NCI-H2196 treated with DMSO at 0.1 percent for 48 hours (cell line): ENCODE results near the gene OR52K1.

Source experiments
- DNase-seq: peaks from one replicate; lab custom pipeline; 2025; ENCODE audit not compliant: unreplicated experiment; lab: John Stamatoyannopoulos, UW

OR52K1 gene

DNA sequence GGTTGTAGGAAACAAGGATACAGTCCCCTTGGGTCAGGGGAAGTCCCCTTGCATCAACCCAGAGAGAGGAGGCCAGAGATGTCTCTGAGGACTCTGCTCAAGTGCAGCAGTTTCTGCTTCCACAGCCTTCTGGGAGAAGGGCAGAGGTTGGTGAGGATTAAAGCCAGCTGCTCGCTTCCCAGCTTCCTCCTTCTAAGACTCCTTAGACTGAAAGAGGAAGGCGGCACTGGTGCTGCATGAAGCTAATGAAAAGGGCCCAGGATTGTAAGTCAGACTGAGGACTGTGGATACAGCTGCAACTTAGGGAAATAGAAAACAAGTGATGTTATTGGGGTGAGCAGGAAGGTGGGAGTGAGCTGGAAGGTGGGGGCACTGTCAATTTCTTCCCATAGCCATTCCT lies at the start of gene OR52K1:
Gene OR52K1 (plus strand): TSS at position 202 of the 400 bp plus-strand sequence. CDS start 6,255 bp downstream, outside the sequence.
- no peak for DNase-seq

DNA sequence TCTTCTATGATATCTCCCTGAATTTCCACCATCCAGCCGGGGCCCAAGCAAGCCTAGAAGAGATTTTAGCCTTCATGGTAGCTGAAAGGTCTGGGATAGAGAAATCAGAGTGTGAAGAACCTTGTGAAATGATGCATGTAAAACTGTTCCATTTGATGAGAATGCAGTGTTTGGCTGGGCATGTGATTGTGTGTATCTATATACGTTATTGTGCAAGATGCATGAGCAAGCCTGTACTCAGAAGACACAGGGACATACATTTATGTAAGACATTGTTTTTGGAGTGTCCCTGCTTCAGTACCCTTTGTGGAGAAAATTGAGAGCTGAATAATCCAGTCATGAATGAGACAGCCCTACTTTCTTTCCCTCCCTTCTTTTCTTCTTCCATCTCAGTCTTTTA lies 48.6 kb upstream of the OR52K1 start:
- DNase-seq: no peak

DNA sequence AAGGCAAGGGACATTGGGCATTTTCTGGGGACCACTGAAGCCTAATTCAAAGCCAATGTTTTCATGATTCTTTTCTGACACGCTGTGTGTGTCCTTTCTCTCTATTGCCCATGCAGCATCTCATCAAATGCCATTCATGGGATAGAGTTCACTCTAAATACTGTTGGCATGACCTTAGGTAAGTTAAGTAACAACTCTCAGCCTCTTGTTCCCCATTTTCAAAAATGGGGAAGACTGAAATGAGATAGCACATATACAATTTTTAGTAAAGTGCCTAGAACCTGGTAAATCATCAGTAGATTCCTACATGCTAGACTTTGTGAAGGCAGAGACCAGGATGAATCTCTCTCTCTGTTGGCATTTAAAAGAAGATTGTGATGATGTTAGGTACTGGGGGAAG lies 46.0 kb upstream of the OR52K1 start:
- DNase-seq: no peak

DNA sequence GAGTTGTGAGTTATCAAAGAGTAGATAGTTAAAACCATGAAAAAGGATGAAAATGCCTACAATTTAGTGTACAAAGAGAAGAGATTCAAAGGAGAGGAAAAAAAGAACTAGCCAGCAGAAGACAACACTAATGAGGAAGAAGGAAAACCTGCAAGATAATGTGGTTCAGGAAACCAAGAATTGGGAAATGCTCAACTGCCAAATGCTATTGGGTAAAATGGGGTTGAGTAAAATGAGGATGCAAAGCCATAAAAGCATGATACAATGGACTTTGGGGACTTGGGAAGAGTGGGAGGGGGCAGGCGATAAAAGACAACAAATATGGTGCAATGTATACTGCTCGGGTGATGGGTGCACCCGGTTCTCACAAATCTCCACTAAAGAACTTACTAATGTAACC lies 40.9 kb upstream of the OR52K1 start:
- DNase-seq: no peak

DNA sequence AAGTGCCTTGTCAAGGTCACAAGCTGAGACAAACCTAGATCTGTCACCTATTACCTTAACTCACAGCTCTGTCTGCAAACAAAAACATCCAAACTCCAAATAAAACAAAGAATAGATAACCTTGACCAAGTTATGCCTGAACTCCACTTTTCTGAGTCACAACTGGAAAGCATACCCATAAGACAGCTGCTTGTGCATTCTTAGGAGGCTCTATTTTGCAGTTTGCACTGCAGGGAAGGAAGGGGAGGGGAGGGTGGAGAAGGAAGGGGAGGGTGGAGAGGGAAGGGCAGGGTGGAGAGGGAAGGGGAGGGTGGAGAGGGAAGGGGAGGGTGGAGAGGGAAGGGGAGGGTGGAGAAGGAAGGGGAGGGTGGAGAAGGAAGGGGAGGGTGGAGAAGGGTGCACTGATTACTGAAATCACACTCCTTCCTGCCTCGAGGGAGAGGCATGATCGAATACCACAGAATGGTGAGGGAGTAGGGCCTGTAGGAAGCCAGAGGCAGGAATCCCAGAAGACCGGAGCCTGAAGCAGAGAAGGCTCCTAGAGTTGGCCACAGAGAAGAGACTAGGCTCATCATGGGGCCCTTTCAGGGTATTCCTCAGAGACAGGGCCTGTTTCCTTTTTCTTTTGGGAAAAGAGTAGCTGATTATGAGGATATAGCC lies 39.1 kb upstream of the OR52K1 start:
- DNase-seq: no peak

DNA sequence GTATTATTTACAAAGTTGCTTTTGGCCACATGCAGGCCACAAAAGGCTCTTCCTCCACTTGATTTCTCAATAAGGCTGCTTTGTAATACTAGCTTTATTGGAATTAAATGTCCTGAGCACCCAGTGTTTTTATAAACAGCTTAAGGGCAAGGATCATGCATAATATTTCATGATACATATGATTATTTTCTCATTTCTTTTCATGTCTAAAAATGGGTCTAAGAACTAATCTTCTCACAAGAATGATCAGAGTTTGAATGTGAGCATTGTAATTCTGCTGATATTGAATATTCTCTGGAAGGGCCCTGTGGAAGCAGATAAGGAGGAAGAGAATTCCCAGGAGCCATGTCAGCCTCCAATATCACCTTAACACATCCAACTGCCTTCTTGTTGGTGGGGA lies 33.5 kb upstream of the OR52K1 start, which contains the start of gene OR52K2:
Gene OR52K2 (plus strand): TSS at position 301 of the 400 bp plus-strand sequence. CDS start 45 bp downstream, at position 346.
- DNase-seq: no peak

DNA sequence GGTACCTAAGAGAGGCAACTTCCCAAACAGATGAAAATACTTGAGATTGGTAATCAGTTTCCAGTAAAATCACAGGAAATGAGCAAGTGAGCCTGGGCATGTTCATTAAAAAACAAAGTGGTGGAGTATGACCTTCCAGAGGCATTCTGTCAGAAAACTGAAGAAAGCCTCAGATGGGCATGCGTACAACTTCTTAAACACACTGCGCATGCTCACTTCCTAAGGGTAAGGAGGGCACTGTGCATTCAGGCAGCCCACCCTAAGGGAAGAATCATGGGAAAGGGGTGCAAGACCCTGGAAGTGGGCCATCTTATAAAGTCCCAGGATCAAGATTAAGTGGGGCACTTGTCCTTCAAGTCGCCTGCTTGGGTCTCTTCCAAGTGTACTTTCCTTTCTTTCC lies 29.3 kb upstream of the OR52K1 start:
- DNase-seq: no peak

DNA sequence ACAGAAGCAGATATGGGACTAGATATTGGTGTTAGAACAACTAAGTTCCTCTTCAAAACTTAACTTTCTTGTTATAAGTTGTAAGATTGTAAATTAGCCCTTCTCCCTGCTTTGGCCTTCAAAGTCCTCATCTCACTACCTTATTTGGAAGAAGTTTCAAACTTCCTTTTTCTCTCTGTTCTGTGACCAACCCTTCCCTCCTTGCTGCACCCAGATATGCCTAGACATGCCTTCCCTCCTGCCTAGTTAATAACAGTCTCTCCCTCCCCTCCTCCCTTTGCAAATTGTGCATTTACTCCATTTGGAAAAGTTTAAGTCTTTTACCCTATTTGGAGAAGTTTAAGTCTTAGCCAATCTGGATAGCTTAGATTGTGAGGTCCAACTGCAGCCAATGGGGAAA lies 28.4 kb upstream of the OR52K1 start:
- no peak for DNase-seq

DNA sequence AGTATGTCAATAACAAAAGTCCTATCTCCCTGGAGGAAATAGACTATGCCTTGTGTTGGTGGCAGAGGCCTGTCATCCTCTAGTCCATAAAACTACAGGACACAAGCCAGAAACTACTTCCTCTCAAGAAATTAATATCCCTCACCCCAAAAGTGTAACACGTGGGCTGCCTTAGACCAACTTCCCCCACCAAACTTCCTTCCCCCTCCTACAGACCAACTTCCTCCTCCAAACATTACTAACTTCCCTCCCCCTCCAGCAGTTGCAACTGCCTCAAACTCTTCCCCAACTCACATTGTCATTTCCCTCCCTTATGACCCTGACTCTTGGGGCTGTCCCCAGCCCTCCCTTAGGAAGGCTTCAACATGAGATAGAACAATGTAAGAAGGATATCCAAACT lies 27.0 kb upstream of the OR52K1 start:
- DNase-seq: no peak

DNA sequence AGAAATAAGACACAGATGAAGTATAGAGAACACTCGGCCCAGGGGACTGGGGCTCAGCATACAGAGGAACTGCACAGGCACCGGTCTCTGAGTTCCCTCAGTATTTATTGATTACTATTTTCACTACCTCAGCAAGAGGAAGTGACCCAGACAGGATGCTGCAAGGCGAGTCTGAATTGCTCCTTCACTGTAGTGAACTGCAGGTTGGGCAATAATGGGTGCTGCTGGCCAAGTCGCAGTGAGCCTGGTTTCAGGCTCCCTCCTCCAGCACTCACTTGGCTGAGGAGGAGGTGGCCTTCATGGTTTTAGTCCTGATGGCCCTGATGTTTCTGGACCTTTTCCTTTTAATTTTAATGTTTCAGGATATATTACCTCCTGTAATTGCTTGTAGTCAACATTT lies 22.9 kb upstream of the OR52K1 start:
- DNase-seq: no peak

DNA sequence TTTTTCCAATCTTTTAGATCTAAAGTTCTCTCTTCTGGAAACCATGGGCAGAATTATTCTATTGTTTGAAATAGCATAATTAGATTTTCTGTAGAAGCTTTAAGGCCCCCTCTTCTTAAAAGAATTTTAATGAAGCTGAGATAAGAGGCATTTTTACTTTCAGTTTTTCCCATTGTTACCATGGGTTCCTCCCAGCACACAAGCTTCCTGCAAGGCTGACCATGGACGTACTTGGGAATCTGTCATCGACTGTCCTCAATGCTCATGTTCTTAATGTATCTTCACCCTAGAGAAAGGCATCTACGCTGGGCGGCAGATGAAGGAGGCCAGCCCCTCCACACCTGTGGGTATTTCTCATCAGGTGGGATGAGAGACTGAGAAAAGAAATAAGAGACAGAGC lies 22.3 kb upstream of the OR52K1 start:
- DNase-seq: no peak

DNA sequence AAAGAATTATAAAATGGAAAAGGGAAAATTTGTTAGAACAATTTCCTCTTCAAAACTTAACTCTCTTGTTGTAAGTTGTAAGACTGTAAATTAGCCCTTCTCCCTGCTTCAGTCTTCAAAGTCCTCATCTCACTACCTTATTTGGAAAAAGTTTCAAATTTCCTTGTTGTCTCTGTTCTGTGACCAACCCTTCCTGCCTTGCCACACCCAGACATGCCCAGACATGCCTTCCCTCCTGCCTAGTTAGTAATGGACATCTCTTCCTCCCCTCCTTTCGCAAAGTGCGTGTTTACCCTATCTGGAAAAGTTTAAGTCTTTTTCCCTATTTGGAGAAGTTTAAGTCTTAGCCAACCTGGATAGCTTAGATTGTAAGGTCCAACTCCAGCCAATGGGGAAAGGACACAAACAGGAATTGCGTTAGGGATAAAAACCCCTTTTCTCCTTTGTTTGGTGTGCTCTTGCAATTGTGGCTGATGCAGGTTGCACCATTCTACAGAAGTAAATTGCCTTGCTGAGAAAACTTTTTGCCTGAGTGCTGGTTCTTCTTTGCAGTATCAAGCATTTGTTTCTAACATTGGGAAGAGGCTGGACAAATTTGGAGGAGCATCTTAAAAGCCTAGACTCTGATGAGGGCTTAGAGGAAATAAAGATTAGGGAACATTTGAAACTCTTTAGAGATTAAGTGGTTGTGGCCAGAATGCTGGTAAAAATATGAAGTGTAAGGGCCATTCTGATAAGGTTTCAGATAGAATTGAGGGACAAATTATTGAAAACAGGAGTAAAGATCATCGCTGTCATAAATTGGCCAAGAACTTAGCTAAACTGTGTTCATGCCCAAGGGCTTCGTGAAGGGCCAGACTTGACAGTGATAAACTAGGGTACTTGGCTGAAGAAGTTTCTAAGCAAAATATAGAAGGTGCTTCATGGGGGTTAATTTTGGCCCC lies 18.0 kb upstream of the OR52K1 start:
- no peak for DNase-seq

DNA sequence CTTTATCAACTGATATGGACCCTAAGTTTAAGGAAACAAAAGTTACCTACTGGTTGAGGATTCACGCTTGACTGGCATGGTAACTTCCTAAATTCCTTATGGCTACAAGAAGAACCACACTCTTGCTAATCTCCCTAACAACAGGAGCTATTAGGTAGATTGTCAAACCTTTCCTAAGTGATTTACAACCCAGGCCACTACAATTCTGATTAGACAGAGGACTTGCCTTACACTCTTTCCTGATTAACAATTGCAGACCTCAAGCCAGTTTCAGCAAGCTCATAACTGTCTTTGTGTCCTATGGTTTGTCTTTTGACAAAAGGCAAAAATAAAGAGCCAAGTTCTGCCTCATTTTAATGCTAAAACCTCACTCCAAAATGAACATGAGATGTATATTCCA lies 17.0 kb upstream of the OR52K1 start:
- no peak for DNase-seq

DNA sequence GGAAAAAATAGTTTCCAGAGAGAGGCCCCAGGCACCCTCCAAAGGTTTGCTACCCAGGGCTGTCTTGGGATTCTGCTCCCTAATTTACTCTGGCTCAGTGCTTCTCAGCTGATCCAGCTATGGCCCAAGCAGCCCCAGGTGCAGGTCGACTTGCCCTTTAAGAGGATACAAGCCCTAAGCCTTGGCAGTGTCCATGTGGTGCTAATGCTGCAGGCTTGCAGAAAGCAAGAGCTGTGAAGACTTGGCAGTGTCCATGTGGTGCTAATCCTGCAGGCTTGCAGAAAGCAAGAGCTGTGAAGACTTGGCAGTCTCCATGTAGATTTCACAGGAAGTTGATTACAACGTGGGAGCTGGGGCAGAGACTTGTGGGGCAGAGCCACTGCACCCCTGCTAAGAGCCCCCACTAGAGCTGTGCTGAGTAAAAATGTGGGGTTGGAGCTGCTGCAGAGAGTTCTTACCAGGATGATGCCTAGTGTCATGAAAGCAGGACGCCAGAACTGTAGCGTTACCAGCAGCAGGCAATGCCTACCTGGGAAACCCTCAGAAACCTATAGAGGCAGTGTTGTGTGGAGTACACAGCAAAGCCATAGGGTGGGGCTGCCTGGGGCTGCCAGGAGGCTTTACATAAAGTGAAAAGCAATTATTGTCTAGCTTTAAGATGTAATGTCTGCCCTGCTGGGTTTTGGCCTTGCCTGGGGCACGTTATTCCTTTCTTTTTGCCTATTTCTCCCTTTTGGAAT lies 16.1 kb upstream of the OR52K1 start:
- no peak for DNase-seq

DNA sequence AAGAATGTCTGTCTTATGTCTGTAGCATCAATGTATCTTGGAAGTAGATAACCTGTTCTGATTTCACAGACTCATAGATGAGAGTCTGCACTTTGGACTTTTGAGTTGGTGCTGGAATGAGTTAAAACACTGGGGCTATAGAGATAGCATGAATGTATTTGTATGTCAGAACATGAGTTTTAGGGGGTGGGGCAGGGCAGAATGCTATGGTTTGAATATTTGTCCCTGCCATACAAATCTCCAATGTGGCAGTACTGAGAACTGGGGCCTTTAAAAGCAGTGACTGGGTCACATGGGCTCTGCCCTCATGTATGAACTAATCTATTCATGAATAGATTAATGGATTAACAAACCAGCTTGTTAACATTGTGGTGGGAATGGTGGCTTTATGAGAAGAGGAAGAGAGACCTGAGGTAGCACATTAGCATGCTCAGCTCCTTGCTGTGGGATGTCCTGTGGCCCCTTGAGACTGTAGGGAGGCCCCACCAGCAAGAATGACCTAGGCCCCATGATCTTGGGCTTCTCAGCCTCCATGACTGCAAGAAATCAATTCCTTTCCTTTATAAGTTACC lies 15.5 kb upstream of the OR52K1 start:
- no peak for DNase-seq

DNA sequence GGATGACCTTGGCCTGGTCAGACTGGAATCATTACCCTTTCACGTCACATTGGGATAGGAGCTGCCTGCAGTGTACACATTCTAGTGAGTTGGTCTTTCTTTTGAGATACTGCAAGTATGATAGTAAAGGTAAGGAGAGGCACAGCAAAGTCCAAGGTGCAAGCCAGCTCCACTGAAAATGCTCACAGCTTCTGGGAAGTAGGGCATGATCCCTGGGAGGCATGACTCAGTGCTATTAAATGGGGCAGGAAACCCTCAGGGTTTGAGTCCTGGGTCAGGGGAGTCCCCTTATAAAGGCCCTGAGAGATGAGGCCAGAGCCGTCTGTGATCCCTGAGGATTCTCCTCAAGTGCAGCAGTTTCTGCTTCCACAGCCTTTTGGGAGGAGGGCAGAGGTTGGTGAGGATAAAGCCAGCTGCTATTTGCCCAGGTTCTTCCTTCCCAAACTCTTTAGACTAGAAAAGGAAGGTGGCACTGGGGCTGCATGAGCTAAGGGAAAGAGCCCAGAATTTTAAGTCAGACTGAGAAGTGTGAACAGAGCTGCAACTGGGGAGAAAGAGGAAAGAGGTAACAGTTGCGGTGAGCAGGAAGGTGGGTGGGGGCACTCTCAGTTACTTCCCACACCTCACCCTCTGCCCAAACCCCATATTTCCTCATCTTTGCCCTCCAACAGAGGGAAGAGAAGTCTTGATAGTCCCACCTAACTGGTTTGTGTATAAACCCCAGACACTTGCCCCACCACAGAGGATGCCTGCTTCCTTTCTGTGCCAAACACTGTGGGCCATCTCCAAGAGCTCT lies 14.4 kb upstream of the OR52K1 start:
- no peak for DNase-seq

DNA sequence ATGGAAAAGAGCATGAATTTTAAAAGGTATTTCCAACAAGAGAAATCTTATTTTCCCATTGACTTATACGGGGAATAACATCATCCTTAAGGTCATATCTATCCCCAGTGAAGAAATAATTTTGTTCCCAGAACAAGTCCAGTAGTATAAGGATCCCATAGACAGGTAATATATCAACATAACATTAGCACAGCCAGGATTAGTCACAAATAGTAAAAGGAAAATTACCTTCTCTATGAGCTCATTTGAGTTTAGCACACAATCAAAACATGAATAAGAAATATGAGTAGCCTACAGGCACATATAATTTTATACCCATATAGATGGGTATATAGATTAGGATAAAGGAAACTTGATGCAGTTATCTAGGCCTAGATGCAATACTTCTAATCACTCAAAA lies 2.8 kb upstream of the OR52K1 start:
- DNase-seq: no peak

DNA sequence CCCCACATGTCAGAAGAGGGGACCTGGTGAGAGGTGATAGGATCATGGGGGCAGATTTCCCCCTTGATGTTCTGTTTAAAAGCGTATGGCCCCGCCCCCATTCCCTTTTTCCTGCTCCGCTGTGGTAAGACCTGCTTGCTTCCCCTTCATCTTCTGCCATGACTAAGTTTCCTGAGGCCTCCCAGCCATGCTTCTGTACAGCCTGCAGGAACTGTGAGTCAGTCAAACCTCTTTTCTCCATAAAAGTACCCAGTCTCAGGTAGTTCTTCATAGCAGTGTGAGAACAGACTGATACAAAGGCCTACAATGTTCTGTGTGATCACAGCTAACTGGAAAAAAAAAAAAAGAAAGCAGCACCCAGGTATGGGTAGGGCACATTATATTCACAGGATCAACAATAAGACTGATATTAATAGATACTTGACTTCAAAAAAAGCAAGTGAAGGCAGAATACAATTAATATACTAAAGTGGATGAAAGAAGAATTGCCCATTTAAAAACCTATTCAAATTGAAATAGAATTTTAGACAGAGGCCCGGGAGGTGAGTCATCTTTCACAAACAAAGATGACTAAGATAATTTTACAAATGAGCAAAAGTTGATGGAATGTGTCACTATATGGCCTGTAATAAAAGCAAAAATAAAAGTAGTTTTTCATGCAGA lies 1.7 kb upstream of the OR52K1 start:
- DNase-seq: no peak

DNA sequence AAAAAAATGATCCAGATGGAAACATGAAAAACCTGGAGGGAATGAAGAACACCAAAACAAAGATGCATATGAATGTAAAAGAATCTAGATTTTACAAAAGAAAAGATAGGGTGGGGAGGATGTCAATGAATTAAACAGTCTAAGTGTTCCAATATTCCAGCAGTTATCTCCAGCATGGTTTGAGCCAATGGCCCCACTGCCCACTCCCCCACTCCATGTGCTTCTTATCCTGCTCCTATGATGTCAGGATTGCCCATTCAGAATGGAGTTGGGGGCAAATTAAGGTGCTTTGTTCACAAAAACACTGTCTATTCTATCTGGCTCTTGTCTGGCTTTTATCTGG lies 1.2 kb upstream of the OR52K1 start:
- no peak for DNase-seq

DNA sequence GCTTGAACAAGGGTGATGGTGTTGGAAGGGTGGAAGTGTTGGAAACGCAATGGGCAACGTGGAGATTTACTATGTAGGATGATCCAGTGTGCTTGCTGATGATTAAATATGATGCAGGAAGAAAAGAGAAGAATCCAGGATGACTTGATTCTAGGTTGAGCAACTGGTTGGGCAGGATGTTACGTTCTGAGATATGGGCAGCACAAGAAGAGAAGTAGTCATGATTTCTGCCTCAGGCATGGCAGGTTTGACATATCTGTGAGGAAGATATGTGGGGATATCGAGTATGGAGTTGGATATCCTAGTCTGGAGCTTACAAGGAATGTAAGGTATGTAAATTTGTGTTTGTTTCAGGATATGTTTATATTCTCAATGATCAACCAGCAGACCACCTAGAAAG lies 1.9 kb downstream of the OR52K1 start:
- DNase-seq: no peak
